A172 (cell line): ENCODE measurements around the gene LMF1. TPM values are rescaled to one million over a fixed set of nuclear protein-coding genes. Genes with fewer than 3 reads are reported as not detected.
"Not testable (repeated sequence)": the region's sequence is repeated elsewhere in the genome, so short reads cannot be mapped to it uniquely, and the experiment has no call there.

ENCODE experiments used
- DNase-seq: peaks from one replicate; pipeline ENCODE4 v3.0.0-alpha.2; 2015; ENCODE audit warnings: low spot score
- total RNA-seq: library from RNA; depleted of rRNA; stranded (reverse); fragments of >200 nt; shearing (Covaris generic); gene quantifications from 2 replicates; pipeline ENCODE4 v1.2.3, GENCODE V29; 2014

LMF1 gene
- total RNA-seq, 1 experiment from 2014 or later, result 14.1 TPM

DNA sequence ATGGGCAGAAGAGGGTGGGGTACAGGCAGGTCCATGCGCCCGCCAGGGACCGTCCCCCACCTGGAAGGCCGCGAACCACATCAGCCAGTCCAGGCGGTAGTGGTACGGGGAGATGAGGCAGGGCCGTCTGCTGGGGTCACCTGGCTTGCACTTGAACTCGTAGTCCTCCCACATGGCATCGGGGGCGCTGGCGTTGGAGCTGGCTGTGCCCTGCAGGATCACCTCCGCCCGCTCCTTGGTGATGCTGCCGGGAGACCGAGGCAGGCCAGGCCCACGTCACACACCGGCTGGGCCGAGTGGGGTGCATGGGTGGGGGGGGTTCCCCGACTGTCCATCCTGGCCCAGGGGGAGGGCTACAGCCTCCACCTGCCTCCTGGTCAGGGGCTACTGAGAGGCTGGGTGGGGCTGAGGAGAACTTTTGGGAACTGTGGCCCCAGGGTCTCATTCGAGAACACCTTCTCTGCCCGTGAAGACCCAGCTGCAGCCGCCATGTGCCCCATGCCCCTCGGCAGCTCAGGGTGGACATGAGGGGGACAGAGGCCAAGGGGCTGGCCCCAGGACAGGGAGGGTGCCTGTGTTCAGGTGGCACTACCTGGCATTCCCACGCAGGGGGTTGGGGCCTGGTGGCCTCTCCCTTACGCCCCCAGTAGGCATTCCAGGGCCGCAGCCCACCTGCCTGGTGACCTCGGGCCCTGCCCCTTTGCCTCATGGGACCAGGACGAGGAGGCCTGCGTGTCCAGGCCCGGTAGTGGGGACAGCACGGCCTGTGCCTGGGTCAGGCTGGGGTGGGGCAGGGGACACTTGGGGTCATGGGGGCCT, 100.8 kb downstream of the LMF1 start:
- DNase-seq, result no peak

DNA sequence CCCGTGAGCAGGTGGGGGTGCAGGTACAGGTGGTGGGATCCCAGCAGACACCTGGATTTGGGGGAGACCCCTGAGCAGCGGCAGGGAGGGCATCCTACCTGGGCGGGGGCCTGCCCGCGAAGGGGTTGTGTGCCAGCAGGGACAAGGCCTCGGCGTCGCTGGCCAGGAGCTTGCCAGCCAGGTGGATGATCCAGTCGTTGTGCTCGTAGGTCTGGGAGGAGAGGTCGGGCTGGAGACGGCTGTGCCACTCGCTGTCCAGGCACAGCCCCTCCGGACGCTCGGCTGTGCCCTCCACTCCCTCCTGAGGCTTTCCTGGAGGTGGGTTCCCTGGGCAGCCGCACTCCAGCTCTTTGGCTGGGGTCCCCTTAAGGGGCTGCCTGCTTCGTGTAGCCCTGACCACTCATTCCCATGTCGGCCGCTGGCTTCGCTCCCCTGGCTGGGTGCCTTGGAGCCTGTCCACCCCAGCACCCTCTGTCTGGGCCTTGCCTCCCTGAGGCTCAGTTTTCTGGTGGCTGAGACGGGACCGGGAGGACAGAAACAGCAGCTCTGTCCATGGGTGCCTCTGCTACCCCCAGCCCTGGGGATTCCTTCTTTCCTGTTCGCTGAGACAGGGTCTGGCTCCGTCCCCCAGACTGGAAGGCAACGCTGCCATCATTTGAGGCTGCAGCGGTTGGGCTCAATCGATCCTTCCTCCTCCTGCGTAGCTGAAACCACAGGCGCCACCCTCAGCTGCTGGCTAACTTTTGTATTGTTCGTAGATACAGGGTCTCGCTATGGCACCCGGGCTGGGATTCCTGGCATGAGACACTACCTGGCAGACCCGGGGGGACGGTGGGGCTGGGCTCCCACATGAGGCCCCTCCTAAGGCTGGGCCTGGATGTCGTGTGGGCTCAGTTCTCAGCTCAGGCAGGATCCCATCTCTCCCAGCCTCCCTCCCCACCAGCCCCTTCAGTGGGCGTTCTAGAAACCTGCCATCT, 101.7 kb downstream of the LMF1 start:
- no peak for DNase-seq

DNA sequence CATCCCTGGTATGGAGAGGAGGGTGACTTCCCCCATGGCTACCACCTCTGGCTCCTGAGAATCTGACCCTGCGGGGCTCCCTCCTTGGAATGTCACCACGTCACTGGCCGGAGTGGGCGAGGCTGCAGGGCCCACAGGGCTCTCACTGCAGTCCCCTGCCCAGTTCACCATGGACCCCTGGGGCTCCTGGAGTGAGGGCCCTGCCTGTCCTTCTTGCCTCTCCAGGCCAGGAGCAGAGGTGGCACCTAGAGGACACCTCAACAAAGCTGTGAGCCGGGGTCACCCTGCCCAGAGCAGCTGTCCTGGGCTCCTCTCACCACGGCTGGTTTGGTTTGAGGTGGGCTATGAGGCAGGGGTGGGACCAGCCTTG, 102.4 kb downstream of the LMF1 start:
- no peak for DNase-seq

DNA sequence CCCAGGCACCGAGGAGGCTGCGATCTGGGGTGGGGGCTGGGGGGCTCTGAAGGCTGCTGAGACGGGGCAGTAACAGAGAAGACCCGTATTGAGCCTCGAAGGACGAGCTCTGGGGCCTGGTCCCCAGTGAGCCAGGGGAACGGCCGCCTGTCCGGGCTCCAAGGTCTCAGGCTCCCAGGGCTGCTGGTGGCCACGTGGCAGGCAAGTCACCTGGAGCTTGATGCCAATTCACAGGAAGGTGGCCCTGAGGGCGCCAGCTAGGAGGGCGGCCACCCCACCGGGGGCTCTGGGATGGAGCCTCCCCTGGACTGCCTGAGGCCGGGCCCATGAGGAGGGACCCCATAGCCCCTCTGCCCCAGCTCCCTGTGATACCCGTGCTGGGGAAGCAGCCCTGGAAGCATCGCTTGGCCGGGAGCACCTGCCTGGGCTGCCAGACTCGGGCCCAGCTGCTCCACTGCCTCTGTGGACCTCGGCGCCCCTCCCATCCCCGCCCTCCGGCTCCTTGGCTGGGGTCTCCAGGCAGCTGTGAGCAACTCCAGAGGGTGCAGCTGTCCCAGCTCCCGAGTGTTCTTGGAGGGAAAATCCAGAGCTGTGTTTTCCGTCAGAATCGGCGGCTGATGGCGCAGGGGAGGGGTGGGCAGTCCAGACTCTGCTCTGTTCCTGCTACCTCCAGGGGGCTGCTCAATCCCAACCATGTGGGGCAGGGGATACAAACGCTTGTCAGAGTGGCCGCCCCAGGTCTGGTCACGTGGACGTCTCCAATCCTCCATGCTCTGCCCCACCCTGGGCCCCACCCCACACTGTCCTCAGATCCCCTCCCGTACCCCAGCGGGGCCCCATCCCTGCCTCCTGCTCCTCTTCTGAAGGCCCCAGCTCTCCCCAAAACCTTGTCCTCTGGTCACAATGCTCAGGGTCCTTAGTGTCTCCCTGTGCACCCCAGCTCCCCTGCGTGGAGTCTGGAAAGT, 103.1 kb downstream of the LMF1 start:
- no peak for DNase-seq

DNA sequence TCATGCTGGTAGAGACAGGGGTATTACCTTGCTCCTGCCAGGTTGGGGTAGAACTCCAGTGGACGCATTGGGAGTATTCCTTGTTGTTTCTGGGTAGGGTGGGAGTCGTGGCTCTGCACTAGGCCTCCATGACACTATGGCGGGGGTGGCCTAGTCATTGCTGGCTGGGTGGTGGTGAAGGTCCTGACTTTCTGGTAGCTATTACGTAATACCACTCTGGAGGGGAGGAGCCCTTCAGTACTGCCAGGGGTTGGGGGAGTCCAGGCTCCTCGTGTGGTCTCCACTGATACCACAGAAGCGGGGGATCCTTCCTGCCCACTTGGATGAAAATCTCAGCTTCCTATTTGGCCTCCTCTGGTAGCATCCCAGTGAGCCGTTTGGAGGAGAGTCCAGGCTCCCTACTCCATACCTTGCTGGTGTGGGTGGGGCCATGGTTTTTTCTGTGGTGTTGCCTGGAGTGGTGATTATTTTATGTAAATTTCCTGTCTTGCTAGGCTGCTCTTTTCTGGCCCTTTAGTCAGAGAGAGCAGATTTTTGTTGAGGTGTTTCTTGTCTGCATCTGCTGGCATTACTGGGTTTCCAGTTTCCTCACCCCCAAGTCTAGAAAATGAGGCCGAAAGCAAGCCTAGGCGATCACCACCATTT, 104.4 kb downstream of the LMF1 start:
- DNase-seq, result no peak

DNA sequence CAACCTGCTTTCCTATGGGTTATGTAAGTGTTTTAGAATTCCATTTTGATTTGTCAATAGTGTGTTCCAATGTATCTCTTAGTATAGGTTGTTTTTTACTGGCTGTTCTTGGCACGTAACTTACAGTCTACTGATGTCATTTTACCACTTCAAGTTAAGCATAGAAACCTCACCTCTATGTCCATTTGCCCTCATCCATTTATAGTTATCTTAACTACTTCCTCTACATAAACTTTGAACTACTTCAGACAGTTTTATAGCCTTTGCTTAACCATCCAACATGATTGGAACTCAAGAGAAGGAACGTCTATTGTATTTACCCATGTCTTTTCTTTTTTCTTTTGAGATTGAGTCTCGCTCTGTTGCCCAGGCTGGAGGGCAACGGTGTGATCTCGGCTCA, 105.8 kb downstream of the LMF1 start:
- no peak for DNase-seq

DNA sequence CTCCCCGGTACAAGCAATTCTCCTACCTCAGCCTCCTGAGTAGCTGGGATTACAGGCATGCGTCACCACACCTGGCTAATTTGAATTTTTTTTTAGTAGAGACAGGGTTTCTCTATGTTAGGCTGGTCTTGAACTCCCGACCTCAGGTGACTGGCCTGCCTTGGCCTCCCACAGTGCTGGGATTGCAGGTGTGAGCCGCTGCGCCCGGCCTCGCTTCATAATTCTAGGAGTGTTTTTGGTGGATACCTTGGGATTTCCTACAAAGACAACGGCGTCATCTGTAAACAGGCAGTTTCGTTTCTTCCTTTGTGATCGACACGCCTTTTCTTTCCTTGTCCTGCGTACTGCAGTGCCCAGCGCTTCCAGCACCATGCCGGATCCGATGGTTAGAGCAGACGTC, 109.3 kb downstream of the LMF1 start:
- DNase-seq, result no peak

DNA sequence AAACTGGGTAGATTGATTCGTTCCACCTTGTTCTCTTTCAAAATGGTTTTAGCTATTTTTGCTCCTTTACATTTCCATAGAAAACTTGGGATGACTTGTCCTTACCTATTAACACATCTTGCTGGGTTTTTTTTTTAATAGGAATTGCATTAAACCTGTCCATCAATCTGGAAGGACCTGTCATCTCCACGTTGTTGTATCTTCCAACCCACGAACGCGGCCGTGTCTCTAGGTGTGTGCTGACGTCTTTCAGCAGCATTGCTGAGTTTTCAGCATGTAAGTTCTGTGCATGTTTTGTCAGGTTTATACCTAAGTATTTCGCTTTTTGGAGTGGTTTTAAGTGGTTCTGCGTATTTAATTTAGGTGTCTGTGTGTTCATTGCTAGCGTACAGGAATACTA, 109.9 kb downstream of the LMF1 start:
- no peak for DNase-seq

DNA sequence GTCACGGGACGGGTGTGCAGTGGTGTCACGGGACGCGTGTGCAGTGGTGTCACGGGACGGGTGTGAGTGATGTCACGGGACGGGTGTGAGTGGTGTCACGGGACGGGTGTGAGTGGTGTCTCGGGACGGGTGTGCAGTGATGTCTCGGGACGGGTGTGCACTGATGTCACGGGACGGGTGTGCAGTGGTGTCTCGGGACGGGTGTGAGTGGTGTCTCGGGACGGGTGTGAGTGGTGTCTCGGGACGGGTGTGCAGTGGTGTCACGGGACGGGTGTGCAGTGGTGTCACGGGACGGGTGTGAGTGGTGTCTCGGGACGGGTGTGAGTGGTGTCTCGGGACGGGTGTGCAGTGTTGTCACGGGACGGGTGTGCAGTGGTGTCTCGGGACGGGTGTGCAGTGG, 111.8 kb downstream of the LMF1 start:
- not testable (repeated sequence) for DNase-seq

DNA sequence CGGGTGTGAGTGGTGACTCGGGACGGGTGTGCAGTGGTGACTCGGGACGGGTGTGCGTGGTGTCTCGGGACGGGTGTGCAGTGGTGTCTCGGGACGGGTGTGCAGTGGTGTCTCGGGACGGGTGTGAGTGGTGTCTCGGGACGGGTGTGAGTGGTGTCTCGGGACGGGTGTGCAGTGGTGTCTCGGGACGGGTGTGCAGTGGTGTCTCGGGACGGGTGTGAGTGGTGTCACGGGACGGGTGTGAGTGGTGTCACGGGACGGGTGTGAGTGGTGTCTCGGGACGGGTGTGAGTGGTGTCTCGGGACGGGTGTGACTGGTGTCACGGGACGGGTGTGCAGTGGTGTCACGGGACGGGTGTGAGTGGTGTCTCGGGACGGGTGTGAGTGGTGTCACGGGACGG, 112.3 kb downstream of the LMF1 start:
- not testable (repeated sequence) for DNase-seq

DNA sequence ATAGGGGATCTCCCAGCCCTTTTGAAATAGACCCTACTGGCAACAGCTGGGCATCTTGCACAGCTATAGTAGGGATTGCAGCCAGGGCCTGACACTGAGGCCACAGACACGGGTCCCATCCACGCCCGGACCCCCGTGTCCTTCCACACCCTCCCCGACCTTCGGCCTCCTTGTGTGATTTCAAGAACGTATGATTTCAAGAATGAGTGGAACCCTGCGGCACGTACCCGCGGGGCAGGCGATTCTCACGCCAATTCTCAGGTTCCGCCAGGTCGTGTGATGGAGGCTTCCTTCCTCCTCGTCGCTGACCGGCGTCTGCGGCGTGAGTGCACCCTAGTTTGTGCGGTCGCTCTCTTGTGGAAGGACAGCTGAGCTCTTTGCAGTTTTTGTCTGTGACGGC, 114.0 kb downstream of the LMF1 start:
- no peak for DNase-seq

DNA sequence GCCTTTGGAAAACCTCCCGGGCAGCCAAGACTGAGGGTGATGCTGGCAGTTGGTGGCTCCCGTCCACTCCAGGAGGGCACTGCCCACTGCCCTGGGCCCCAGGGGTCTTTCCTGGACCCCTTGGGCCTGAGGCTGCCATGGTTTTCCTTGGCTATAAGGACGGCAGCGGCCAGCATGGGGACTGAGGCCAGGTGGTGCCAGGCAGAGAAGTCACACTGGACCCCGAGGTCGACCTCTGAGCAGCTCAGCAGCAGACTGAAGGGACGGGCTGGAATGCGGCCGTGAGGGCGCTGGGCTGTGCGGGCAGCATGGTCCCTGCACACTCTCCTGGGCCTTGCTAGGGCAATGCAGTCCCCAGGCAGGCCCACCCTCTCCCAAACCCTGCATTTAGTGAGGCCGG, 114.7 kb downstream of the LMF1 start:
- no peak for DNase-seq

DNA sequence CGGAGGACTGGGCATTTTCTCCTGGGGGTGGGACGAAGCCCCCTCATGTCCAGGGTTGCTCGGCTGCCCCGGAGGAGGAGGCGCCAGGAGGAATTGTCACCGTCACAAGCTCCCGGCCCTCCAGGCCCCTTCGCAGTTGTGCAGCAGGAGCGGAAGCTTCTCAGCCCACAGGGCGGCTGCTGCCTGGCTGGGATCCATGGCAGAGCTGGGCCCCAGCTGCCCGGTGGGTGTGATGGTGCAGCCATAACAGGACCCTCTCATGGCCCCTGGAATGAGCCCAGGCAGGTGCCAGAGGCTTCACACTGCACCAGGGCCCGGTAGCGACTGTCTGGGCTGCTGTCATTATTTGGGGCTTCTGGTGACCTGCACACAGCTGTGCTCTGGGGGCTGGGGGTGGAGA, 115.3 kb downstream of the LMF1 start:
- DNase-seq, result no peak

DNA sequence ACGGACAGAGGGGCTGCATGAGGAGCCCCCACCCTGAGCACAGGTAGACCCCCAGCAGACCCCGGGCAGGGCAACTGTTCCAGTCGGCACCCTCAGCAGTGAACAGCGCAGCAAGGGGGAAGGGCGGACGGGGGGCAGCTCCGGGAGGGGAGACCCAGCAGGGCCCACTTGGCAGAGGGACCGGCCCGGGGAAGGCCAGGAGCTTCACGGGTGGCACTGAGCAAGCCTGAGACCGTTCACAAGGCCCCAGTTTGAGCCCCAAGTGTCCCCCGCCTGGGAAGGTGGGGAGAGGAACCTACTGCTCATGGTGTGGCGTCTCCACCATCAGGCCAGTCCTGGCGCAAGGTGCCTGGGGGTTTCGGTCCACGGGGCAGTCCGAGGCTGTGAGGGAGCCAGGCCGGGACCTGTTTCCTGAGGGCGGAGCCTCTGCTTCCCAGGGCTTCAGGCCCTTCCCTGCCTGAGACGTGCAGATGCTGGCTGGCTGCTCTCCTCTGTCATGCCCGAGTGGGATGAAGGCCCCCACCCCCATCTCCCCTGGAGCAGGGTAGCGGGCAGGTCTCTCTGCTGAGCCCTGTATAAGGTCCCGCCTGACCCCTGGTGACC, 115.9 kb downstream of the LMF1 start:
- DNase-seq, result no peak

DNA sequence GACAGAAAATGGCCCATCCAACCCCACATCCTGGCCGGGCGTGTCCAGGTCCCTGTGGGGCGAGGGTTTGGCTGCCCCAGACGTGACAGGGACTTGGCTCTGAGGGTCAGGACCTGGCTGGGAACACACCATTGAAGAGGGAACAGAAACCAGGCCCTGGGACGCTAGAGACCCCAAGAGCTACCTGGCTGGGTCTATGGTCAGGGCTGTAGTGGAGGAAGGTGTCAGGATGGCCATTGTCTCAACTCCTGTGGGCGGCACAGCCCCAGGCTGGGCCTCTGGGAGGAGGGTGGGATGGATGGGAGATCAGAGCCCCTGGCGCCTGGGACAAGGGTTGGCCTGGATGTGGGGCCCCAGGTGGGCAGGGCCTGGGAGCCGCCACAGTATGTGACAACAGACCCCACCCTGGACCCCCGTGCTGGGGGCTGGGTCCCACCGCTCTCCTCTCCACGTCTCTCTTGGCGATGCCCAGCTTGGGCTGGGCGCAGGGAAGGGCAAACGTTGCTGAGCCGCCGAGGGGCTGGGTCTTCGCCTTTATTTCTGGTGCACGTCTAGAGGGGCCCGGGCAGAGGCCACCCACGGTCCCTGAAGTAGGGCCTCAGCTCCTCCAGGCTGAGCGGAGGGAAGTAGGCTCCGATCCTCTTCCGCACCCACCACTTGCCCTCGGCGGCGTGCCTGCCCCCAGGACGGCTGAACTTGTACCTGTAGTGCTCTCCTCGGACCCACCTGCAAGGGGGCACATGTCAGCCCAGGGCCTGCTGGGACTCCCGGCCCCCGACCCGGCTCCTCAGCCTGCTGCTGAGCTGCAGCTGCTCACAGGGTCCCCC, 116.6 kb downstream of the LMF1 start:
- no peak for DNase-seq

DNA sequence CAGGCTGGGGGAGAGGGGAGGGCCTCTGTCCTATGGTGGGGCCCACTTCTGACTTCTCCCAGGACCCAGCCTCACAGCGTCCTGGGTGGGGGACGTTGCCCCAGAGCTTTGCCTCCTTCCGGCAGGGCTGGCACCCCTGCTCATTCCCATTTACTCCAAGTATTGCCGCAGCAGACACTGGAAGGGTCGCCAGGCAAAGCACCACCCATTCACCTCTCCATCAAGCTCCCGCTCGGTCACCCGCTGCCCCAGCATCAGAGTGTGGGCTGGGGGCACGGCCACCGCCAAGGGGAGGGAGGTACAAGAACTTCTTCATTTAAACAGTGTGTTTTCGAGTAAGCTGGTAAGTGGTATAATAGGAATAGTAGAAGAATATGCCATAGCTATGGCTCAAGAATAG, 117.5 kb downstream of the LMF1 start:
- DNase-seq, result no peak

DNA sequence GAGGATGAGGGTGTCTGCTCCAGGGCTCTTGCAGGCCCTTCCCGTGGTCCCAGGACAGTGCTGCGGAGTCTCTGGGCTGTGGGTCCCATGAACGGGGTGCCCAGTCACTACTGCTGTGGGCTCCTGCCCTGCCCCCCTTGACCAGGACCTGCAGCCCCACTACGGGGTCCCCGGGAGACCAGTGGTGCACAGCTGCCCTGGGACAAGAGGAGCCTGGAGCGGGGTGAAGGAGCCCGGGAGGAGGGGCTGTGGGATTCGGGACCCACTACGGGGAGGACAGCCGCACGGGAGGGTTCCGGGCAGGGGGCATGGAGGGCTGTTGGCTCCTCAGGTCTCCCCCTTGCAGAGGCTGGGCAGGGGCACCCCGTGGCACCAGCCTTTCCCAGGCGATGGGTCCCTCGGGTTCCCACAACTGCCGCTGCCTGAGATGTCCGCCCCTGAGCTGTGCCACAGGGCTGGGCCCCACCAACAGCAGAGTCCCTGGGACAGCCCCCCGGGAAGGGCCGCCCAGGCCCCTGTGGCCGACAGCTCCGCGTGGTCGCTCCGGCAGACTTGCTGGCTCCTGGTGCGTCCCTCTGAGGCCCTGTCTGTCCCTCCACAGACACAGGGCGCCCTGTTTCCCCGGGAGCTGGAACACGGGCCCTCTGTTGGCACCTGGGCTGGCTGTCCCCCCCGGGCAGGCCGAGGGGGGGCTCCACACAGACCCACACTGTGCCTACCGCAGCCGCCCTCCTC, 118.2 kb downstream of the LMF1 start:
- no peak for DNase-seq

DNA sequence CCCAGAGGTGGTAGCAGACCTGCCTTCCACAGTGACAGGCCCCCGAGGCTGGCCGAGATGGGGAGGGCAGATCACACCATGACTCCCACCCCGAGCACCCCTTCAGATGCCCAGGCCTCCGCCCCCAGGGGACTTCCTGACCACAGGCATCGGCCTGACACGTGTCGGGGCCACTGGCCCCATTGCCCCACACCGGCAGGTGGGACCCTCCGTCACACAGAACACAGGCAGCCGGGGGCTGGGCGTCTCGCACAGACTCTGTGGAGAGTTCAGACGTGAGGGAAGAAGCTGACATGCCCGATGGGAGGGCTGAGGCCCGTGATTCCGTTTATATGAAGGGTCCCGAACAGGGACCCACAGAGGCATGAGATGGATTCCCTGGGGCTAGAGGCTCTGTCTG, 118.9 kb downstream of the LMF1 start:
- DNase-seq, result no peak

DNA sequence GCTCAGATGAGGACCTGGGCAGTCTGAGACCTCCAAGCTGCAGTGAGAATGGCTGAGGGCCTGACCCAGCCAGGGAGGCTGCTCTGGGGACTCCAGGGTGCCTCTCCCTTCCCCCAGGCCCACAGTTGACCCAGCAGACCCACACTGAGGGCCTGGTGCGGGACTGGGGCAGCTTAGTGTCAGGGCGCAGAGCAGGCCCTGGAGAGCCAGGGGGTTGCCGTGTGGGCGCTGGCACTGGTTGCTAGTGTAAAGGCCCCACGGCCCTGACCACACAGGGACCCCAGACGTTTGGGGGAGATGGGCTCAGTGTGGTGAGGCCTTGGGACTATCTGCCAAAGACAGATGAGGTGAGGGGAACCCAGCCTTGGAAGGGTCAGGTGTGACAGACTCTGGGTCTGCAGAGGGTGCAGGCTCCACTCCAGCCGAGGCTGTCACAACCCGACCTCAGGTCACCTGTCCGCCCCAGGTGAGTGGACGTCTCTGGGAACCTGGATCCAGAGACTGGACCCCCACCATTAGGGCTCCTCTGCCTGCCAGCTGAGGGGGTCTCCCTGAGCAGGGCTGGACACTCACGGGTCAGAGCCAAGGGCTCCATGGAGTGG, 119.5 kb downstream of the LMF1 start:
- no peak for DNase-seq
